K562 (cell line): Measurements from ENCODE around the gene GDF7. TPM values are rescaled to one million over a fixed set of nuclear protein-coding genes. Genes with fewer than 3 reads are reported as not detected.

Source experiments
- ATAC-seq: fragments of 200-7000 bp; cut with Tn5 transposase; 3 replicates; pipeline ENCODE4 v1.9.1; 2020; ENCODE audit warnings: moderate library complexity
- BruUV-seq: library from RNA; stranded (reverse); fragments of 400-500 nt; replicated peaks from 2 replicates; lab custom pipeline; 2021; lab: Mats Ljungman, UMichigan
- CTCF ChIA-PET: fragments of 300-600 bp; formaldehyde crosslinking; extraction: SDS; loops from one replicate; lab custom pipeline; 2021; ENCODE audit warnings: low intra/inter-chr PET ratio; lab: Yijun Ruan, JAX
- POLR2A ChIA-PET: fragments of 300-600, 350-650 bp; sonication (Branson Sonifier 250); formaldehyde crosslinking; extraction: SDS; loops from one replicate; lab custom pipeline; 2021; ENCODE audit warnings: antibody characterized with exemption, inconsistent platforms; lab: Yijun Ruan, JAX
- DNase-seq, 4 experiments: peaks; one replicate each; pipeline versions ENCODE4 v3.0.0 to v3.0.0-alpha.2; 2011 to 2018; ENCODE audit warnings: low spot score in 3 of 4, mixed read lengths in 3 of 4; ENCODE audit errors: extremely low read depth in 1 of 4
- FAIRE-seq: peaks from 2 replicates; lab custom pipeline; 2011; peaks lifted over from hg19 to GRCh38; lab: Jason Lieb, UNC
- H2AFZ ChIP-seq: 2 replicates; pipeline ENCODE4 v1.6.0; 2011; ENCODE audit warnings: low read depth, low read length, control low read depth, inconsistent platforms
- H3K27ac ChIP-seq: fragments of 200-600 bp; 3 replicates; pipeline ENCODE4 v1.8.0; 2011; ENCODE audit warnings: low read depth, mild to moderate bottlenecking, control low read depth, inconsistent platforms, low read length, moderate library complexity, mixed read lengths; ENCODE audit errors: extremely low read depth
- H3K27me3 ChIP-seq, 2 experiments: fragments of 300-600 bp in 1 of 2; 2 replicates in 1 of 2; 3 replicates in 1 of 2; pipeline versions ENCODE4 v1.6.0 to v1.8.0; 2011; ENCODE audit warnings: inconsistent platforms in 2 of 2, low read length in 2 of 2, mild to moderate bottlenecking in 1 of 2, mixed read lengths in 1 of 2, moderate library complexity in 1 of 2; ENCODE audit not compliant: control insufficient read depth in 2 of 2, insufficient read depth in 2 of 2
- H3K36me3 ChIP-seq: fragments of 300-600 bp; 3 replicates; pipeline ENCODE4 v1.8.0; 2011; ENCODE audit warnings: mild to moderate bottlenecking, low read length, inconsistent platforms; ENCODE audit not compliant: control insufficient read depth, insufficient read depth
- H3K4me1 ChIP-seq, 2 experiments: fragments of 200-600 bp in 1 of 2; replicated peaks in 1 of 2; 2 replicates in 1 of 2; 3 replicates in 1 of 2; pipeline versions ENCODE4 v1.5.1 to v1.8.0; 2011; ENCODE audit warnings: inconsistent platforms in 2 of 2, low read length in 2 of 2, mild to moderate bottlenecking in 1 of 2, mixed read lengths in 1 of 2, moderate library complexity in 1 of 2; ENCODE audit not compliant: control insufficient read depth in 2 of 2, insufficient read depth in 2 of 2
- H3K4me2 ChIP-seq: 2 replicates; pipeline ENCODE4 v1.6.1; 2011; ENCODE audit warnings: low read length, control low read depth, inconsistent platforms, mixed read lengths; ENCODE audit not compliant: insufficient read depth
- H3K4me3 ChIP-seq: fragments of 200-600 bp; sonication (generic), shearing (Covaris generic); 2 replicates; pipeline ENCODE4 v1.5.1; 2016; ENCODE audit warnings: control low read depth, inconsistent platforms
- H3K79me2 ChIP-seq: fragments of 200-600 bp; 3 replicates; pipeline ENCODE4 v1.8.0; 2011; ENCODE audit warnings: low read length, inconsistent platforms; ENCODE audit not compliant: control insufficient read depth, insufficient read depth
- H3K9ac ChIP-seq, 2 experiments: 2 replicates each; pipeline versions ENCODE4 v1.6.0 to v1.6.1; 2011; ENCODE audit warnings: low read depth in 2 of 2, low read length in 2 of 2, control low read depth in 1 of 2, inconsistent platforms in 1 of 2, mild to moderate bottlenecking in 1 of 2, mixed read lengths in 1 of 2; ENCODE audit not compliant: insufficient read depth in 1 of 2
- H3K9me1 ChIP-seq: one replicate; pipeline ENCODE4 v1.6.0; 2011; ENCODE audit warnings: inconsistent platforms, mild to moderate bottlenecking, low read length, moderate library complexity; ENCODE audit not compliant: control insufficient read depth, insufficient read depth
- H3K9me3 ChIP-seq: replicated peaks from 2 replicates; pipeline ENCODE4 v1.5.1; 2011; ENCODE audit warnings: low read depth, low read length, inconsistent platforms; ENCODE audit not compliant: control insufficient read depth, insufficient read depth
- H4K20me1 ChIP-seq: replicated peaks from 2 replicates; pipeline ENCODE4 v1.6.1; 2011; ENCODE audit warnings: low read length, inconsistent platforms, mixed read lengths; ENCODE audit not compliant: control insufficient read depth, insufficient read depth
- DNMT1 ChIP-seq: fragments of 450-650 bp; IDR thresholded peaks from 2 replicates; pipeline ENCODE4 v1.6.1; 2016; ENCODE audit warnings: antibody characterized with exemption, mild to moderate bottlenecking
- REST ChIP-seq, 2 experiments: fragments of 450-650 bp; formaldehyde crosslinking in 1 of 2; IDR thresholded peaks; 2 replicates each; pipeline versions ENCODE4 v1.4.0 to v1.6.1; 2014 to 2020; ENCODE audit warnings: mild to moderate bottlenecking in 2 of 2, borderline replicate concordance in 1 of 2, low read depth in 1 of 2
- TAF7 ChIP-seq: fragments of 450-650 bp; IDR thresholded peaks from 2 replicates; pipeline ENCODE4 v1.6.1; 2016; ENCODE audit warnings: missing genetic modification characterization, missing compliant biosample characterization
- ZNF24 ChIP-seq: fragments of 450-650 bp; IDR thresholded peaks from 2 replicates; pipeline ENCODE4 v1.6.1; 2016
- ZNF785 ChIP-seq: fragments of 250-450 bp; sonication (Bioruptor Pico); IDR thresholded peaks from 2 replicates; pipeline ENCODE4 v1.4.0; 2020; ENCODE audit warnings: mild to moderate bottlenecking
- WGBS: fragments of 100-300 bp; shearing (Covaris generic); methylation state at CpG from one replicate; pipeline ENCODE4 v1.1.6; 2016; ENCODE audit warnings: low coverage, mixed read lengths; ENCODE audit not compliant: insufficient coverage; ENCODE audit errors: missing lambda C conversion rate; 5-methylcytosine and 5-hydroxymethylcytosine counted together
- in situ Hi-C: fragments of 300-500 bp; cut with MboI; formaldehyde crosslinking; loops from 4 replicates; pipeline ENCODE4 v1.15.0; 2018; ENCODE audit warnings: inconsistent platforms, mixed read lengths
- intact Hi-C: fragments of 100-400 bp; cut with micrococcal nuclease; formaldehyde crosslinking; loops from 2 replicates; pipeline ENCODE4 v1.14.2; 2022
- polyA plus RNA-seq, 8 experiments: library from polyadenylated mRNA; depleted of rRNA in 4 of 8; stranded (reverse) in 5 of 8; unstranded in 3 of 8; fragments of >200 nt; fragmentation: Nextera tagmentation in 2 of 8; fragmentation: Illumina TruSeq in 1 of 8; extraction: Ambion mirVana in 2 of 8; extraction: Trizol in 1 of 8; gene quantifications; 2 replicates each; pipeline versions ENCODE4 v1.2.1 to v1.2.3, GENCODE V29; 2011 to 2014; ENCODE audit warnings: inconsistent platforms in 1 of 8, missing spikeins in 1 of 8
- total RNA-seq, 7 experiments: library from RNA; depleted of rRNA in 6 of 7; stranded (reverse); fragments of >200 nt in 6 of 7; fragmentation: Illumina TruSeq in 2 of 7; extraction: Trizol in 2 of 7; gene quantifications; 2 replicates each; pipeline versions ENCODE4 v1.2.1 to v1.2.3, GENCODE V29; 2011 to 2021; ENCODE audit warnings: low replicate concordance in 1 of 7

The GDF7 gene
- total and polyA plus RNA-seq, 9 of the 15 experiments (the other 6 are each of a cell fraction or from before 2014, with no cell fraction given), result 0.01 TPM; not detected in 7

DNA sequence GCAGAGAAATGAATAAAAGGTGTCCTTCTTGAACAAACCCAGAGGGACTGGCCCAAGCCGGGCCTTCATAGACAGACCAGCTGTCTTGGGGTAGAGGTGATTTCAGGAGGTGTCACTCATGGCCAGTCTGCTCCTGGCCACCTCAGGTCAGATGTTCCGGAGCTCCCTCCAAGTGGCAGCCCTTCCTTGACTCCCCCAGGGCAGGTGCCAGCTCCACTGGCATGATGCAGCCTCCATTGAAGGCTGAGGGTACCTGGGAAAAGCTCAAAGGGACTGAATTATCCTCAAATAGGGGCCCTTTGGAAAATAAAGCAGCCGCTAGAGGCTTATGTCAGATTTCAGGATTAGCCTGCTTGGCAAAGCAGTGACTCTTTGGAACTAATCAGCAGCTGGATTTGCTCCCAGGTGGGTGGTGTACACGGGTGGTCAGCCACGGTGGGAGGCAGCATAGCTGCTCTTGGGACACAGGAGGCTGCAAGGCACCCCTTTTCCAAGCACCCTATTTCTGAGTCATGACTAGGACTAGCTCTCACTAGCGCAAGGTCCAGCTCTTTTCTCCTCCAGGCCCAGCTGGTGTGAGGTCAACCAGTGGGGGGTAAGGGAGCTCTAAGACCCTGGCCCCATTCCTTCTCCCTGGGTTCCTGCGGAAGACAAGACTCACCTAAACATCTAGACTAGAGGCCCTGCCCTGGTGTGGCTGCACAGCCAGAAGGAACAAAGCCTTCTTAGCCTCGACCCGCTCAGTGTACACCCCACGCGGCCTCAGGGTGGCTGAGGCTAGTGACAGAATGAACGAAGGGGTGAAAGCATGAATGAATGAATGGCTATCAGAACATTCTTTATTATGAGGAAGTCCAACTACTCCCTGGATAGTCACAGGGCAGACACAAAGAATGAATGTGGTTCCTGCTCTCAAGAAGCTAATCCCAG lies 45.3 kb upstream of the GDF7 start:
- Histone ChIP-seq H2AFZ (no peak overlapping the region), H4K20me1 (no peaks in the 10 kb centered on the region), H3K9me3 (no peaks in the 10 kb centered on the region), H3K4me3 (no peak overlapping the region), H3K79me2 (no peaks in the 10 kb centered on the region), H3K9me1 (no peaks in the 10 kb centered on the region), H3K27me3 (no peaks in the 10 kb centered on the region), H3K4me1 (peaks cover 17 to 31% of the 10 kb centered on the region in 2 experiments), H3K27ac (no peak overlapping the region), H3K4me2 (no peak overlapping the region), H3K36me3 (no peaks in the 10 kb centered on the region), H3K9ac (peak overlapping the region in 1 of 2 experiments; percentile 43; a peak in 1 of 4 replicates)
- 57% methylated on average over 12 of the region's 12 CpGs for WGBS
- no TSS peak for BruUV-seq
- ATAC-seq (no peak), DNase-seq (no peak), FAIRE-seq (no peak)
- in situ Hi-C loops, result no loop called here
- POLR2A ChIA-PET, result interaction anchor here (0.6 to 1.4 kb wide), 4 partner anchors 12 to 133 kb away, joined by 3 to 5 read pairs (median 4); no protein-coding TSS in a partner anchor
- CTCF ChIA-PET, result no interaction called here
- intact Hi-C loops, result no loop called here
- no peak for TF ChIP-seq DNMT1
- TF ChIP-seq ZNF785 (CRISPR knock-in tag), result no peak
- TF ChIP-seq ZNF24, result peak; percentile 67; the same call in 1 of the 2 replicates

DNA sequence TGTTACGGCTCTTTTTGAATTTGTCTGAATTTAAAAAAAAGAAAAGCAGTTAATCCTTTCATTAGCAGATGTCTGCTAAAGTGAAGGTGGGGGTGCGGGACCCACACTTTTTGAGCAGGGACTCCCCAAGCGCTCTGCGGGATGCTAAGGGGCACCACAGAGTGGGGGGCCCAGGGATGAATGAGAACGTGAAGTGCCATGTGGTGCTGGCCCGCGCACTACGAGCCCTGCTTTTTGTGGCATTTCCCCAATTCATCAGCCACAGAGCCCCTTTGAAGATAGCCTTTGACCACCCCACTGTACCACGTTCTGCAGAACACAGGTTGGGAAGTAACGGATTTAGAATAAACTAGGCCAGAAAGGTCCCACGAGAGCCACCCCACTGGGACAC lies 44.7 kb upstream of the GDF7 start:
- WGBS, result 82% methylated on average over 11 of the region's 11 CpGs
- Histone ChIP-seq H3K9ac (no peak overlapping the region), H3K79me2 (no peaks in the 10 kb centered on the region), H3K9me1 (no peaks in the 10 kb centered on the region), H3K9me3 (no peaks in the 10 kb centered on the region), H3K27ac (no peak overlapping the region), H2AFZ (no peak overlapping the region), H4K20me1 (no peaks in the 10 kb centered on the region), H3K4me3 (no peak overlapping the region), H3K36me3 (no peaks in the 10 kb centered on the region), H3K4me1 (peaks cover 12 to 26% of the 10 kb centered on the region in 2 experiments), H3K4me2 (no peak overlapping the region), H3K27me3 (no peaks in the 10 kb centered on the region)
- intact Hi-C loops, result no loop called here
- no peak for FAIRE-seq
- in situ Hi-C loops, result no loop called here
- no peak for ATAC-seq
- ChIA-PET POLR2A (interaction anchor here (1.1 to 1.4 kb wide), 2 partner anchors 12 to 125 kb away, joined by 4 read pairs; no protein-coding TSS in a partner anchor), CTCF (no interaction called here)
- no peak for DNase-seq
- BruUV-seq, result no TSS peak
- TF ChIP-seq REST (IDR thresholded peaks at IDR 0.05; ENCODE audit: borderline replicate concordance) (no peak), REST (CRISPR knock-in tag; IDR thresholded peaks at IDR 0.05; ENCODE audit: low read depth) (no peak), TAF7 (tag) (no peak)
